Raji (cell line): Measurements from ENCODE around the gene GPR42.

ENCODE experiments used
- POLR2A ChIP-seq: IDR thresholded peaks from 2 replicates; pipeline ENCODE4 v1.6.1; 2011; ENCODE audit warnings: low read depth, low read length, control low read depth; ENCODE audit not compliant: insufficient read depth

The GPR42 gene

DNA sequence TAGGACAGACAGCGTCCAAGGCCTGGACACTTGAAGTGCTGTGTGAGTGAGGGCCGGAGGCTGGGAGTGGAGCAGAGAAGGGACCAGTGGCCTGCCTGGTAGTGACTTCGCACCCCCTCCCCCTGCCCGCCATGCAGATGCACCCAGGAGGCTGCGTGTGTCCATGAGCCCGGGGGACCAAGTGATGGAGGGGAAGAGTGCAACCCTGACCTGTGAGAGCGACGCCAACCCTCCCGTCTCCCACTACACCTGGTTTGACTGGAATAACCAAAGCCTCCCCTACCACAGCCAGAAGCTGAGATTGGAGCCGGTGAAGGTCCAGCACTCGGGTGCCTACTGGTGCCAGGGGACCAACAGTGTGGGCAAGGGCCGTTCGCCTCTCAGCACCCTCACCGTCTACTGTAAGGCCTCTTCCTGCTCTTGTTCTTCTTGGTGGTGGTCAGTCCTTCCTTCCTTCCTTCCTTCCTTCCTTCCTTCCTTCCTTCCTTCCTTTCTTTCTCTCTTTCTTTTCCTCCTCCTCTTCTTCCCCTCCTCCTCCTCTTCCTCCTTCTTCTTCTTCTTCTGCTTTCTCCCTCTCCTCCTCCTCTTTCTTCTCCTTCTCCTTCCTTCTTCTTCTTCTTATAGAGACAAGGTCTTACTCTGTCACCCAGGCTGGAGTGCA is 29.2 kb upstream of the GPR42 start:
- no peak for TF ChIP-seq POLR2A

DNA sequence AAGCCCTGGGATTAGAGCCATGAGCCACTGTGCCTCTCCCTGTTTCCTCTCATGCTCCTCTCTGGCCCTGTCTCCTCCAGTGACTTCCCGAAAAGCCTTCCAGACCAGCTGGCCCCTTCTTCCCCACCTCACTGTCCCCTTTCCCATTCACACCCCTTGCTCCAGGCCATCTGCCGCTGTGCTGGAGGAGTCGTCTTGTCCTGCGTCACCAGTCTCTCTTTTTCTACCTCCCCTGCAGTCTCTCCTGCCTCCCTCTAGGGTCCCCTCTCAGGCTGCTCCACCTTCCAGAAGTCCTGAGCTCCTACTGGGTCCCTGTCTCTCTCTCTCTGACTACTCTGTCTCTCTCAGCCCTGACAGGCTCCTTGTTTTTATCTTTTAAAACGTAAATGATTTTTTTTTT is 28.4 kb upstream of the GPR42 start:
- no peak for TF ChIP-seq POLR2A

DNA sequence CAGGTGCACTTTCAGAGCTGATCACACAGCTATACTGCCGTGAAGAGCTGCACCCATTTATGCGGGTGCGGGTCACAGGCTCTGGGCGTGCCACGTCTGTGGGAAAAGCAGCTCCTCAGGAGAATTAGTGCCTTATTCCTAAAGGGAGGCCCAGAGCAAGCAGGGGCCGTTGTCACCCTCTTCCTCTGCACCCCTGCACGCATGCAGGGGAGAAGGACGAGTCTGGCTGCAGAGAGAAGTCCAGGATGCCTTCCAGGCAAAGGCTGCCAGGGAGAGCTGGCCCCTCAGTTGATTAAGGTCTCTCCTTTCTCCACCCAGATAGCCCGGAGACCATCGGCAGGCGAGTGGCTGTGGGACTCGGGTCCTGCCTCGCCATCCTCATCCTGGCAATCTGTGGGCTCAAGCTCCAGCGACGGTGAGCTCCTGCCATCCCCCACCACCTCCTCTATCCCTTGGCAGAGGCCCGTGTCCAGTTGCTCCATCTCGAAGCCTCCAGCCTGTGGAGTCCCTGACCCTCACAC is 26.3 kb upstream of the GPR42 start:
- no peak for TF ChIP-seq POLR2A

DNA sequence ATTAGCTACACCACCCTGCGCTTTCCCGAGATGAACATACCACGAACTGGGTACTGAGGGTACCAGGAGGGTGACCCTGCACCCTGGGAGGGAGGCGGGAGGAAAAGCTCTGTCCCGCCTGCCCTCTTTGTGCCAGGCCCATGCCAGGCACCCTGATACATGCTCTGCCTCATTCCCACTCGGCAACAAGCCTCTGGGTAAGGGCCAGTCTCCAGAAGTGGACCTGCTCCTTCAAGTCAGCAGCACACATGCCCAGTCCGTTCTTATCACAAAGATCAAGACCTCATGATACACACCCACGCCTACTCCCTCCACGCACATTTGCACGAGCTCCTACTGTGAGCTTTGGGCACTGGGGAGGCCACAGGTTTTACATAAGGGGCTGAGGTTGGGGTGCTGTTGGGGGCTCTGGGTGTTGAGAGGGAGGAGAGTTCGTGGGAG is 25.2 kb upstream of the GPR42 start:
- no peak for TF ChIP-seq POLR2A

DNA sequence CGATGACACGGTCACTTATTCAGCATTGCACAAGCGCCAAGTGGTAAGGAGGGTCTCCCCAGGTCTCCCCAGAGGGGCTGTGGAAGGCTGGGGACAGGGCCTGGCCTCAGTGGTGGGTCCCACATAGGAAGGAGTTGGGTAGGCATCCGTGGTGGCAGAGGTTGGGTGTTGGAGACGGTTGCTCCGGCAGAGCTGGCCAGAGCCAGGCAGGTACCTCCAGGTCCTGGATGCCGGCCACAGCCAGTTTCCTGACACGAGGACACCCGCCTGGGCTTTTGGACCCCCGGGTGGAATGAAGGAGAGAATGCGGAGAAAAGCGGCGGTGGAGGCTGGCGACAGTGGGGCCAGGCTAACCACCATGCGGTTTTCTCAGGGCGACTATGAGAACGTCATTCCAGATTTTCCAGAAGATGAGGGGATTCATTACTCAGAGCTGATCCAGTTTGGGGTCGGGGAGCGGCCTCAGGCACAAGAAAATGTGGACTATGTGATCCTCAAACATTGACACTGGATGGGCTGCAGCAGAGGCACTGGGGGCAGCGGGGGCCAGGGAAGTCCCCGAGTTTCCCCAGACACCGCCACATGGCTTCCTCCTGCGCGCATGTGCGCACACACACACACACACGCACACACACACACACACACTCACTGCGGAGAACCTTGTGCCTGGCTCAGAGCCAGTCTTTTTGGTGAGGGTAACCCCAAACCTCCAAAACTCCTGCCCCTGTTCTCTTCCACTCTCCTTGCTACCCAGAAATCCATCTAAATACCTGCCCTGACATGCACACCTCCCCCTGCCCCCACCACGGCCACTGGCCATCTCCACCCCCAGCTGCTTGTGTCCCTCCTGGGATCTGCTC is 24.4 kb upstream of the GPR42 start:
- TF ChIP-seq POLR2A, result no peak

DNA sequence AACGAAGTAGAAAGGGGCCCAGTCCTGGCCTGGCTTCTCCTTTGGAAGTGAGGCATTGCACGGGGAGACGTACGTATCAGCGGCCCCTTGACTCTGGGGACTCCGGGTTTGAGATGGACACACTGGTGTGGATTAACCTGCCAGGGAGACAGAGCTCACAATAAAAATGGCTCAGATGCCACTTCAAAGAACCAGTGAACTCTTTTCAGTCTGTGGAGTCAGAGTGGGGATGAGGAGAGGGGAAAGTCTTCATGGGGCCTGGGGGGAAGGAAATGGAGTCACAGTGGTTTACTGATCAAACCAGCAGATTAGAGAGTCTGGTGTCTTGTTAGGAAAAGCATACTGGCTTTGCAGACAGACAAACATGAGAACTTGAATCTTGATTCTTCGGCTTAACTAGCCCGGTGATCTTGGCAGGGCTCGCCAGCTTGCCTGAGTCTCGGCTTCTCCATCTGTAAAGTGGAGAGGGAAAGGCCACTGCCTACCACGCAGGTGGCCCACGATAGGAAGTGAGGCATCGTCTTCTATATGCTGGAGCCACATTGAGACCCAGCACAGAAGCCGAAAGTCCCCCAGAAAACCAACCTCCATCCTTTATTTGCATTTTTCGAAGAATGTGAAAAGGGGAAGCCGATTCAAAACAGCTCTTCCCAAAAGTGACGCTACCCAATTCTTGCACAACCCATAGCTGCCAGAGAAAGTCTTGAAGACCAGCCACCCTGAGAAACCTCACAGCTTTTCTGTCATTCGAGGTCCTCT is 23.5 kb upstream of the GPR42 start, which contains the start of gene FFAR1:
FFAR1 (plus strand) TSS at position 732 of the 759 bp plus-strand sequence. CDS start 3,650 bp downstream, outside the sequence.
- no peak for TF ChIP-seq POLR2A

DNA sequence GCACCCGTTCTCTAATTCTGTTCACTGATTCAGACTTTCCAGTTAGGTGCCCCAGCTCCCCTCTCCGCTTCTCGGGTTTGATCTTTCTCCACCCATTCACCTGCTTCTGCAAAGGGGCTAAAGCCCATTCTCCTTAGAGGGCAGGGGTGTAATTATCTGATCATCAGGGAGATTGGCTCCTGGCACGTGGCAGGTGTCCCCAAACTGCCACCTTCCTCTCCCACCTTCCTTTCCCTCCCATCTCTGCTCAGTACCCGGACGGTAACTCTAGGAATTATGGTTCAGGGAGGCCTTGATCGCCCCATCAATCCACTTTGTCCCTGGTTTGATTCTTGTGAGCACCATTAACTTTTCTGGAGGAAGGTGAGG is 23.0 kb upstream of the GPR42 start:
- no peak for TF ChIP-seq POLR2A

DNA sequence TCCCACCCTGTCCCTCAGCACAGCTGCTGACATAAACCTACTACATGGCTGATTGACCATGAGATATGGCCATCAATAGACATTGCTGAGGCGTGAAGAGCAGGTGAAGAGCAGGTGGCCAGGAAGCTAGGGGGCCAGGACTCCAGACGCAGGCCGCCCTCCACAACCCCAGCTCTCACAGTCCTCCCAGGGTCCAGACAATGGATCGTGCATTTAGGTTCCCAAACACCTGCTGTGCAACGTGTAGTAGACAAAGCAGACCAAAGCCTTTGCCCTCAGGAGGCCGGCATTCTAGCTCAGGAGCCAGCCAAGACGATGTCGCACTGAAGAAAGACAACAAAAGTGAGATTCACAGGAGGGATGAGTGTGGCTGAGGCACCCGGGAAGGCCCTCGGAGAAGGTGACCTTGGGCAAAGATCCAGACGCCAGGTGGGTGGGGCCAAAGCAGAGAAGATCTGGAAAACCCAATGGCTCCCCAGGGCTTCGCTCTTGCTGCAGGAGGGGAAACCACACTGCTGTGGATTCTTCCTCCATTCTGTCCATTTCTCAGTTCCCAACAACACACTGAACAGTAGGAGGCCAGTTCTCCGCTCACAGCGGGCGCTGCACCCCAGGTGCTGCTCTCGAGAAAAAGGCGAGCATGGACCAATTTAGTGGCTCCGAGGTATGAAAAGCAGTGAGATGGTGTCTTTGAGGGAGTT is 21.8 kb upstream of the GPR42 start:
- TF ChIP-seq POLR2A, result peak; percentile 35

DNA sequence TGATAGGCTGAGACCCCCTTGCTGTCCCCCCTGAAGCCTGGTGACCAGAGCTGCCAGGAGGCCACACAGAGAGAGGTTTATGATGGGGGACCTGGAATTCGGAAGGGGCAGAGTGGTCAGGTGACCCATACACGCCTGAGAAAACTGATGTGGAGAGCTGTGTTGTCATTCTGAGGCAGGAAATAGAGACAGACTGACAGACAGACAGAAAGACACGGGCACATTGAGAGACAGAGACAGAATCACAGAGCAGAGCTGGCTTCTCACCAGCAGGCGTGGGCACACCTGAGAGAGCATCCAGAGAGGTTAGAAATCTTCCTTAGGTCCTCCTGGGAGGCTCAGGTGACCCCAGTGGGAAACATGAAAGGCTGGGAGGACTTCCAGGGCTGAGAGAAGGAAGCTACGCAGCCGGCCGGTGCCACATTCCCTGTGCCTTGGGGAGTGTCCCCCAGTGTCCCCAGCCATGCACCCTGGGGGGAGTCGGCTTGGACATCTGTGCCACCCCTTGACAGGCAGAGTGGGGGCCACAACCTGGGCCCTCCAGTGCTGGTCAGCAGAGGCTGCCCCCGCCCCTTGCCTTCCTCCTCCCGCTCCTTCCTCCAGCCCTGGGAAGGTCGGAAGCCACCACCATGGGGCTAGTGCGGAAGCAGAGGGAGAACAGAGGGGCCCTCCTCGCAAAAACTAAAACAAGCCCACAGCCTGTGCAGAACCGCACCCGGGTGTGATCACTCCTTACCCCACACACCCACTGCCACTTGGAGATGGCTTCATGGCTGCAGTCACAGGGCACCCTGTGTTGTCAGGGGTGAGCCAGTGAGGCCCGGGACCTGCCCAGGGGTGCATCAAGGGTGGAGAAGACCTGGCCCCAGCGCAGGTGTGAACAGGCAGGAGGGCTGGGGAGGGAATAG is 21.0 kb upstream of the GPR42 start:
- TF ChIP-seq POLR2A, result no peak

DNA sequence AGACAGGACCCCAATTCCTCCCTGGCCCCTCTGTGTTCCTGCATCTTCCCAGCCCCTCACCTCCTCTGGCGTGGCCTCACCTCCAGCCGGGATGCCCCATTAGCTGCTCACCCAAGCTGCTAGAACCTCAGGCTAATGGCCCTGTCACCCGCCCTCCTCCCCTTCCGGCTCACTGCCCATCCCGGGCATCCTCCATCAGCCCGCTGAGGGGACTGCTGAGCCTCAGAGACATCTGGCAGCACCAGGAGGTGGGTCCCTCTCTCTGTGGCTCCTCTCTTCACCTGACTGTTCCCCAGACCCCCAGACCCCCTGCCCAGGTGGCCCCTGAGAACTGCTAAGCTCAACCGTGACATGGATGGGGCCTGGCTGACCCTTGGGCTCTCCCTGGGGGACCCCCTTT is 20.3 kb upstream of the GPR42 start:
- no peak for TF ChIP-seq POLR2A

DNA sequence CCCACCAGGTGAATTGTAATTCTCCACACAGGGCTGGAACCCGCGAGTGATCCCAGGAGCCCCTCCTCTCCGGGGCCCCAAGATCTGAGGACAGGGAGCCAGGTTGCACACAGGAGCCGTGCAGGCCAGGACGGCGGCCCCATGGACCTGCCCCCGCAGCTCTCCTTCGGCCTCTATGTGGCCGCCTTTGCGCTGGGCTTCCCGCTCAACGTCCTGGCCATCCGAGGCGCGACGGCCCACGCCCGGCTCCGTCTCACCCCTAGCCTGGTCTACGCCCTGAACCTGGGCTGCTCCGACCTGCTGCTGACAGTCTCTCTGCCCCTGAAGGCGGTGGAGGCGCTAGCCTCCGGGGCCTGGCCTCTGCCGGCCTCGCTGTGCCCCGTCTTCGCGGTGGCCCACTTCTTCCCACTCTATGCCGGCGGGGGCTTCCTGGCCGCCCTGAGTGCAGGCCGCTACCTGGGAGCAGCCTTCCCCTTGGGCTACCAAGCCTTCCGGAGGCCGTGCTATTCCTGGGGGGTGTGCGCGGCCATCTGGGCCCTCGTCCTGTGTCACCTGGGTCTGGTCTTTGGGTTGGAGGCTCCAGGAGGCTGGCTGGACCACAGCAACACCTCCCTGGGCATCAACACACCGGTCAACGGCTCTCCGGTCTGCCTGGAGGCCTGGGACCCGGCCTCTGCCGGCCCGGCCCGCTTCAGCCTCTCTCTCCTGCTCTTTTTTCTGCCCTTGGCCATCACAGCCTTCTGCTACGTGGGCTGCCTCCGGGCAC is 19.3 kb upstream of the GPR42 start:
- TF ChIP-seq POLR2A, result no peak

DNA sequence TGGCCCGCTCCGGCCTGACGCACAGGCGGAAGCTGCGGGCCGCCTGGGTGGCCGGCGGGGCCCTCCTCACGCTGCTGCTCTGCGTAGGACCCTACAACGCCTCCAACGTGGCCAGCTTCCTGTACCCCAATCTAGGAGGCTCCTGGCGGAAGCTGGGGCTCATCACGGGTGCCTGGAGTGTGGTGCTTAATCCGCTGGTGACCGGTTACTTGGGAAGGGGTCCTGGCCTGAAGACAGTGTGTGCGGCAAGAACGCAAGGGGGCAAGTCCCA is 18.8 kb upstream of the GPR42 start:
- TF ChIP-seq POLR2A, result no peak
